ENCODE data around the gene CUL9.

GRCh38 chr6:43175676-43176422 is 6.1 kb upstream of the CUL9 start:
- TF ChIP-seq, protein P1, sequence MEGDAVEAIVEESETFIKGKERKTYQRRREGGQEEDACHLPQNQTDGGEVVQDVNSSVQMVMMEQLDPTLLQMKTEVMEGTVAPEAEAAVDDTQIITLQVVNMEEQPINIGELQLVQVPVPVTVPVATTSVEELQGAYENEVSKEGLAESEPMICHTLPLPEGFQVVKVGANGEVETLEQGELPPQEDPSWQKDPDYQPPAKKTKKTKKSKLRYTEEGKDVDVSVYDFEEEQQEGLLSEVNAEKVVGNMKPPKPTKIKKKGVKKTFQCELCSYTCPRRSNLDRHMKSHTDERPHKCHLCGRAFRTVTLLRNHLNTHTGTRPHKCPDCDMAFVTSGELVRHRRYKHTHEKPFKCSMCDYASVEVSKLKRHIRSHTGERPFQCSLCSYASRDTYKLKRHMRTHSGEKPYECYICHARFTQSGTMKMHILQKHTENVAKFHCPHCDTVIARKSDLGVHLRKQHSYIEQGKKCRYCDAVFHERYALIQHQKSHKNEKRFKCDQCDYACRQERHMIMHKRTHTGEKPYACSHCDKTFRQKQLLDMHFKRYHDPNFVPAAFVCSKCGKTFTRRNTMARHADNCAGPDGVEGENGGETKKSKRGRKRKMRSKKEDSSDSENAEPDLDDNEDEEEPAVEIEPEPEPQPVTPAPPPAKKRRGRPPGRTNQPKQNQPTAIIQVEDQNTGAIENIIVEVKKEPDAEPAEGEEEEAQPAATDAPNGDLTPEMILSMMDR (IDR thresholded peaks at IDR 0.05; ENCODE audit: insufficient read depth, low read depth, low read length) = no peak
- no peak for TF ChIP-seq EZH2 (IDR thresholded peaks at IDR 0.05; ENCODE audit: insufficient read depth, low read length)

Data from astrocyte (in vitro differentiated cells and primary cell).